VCaP (cell line): ENCODE measurements around the gene HDAC5.

Experiments
- H3K27ac ChIP-seq: fragments of 450-650 bp; 2 replicates; pipeline ENCODE4 v1.5.1; 2017
- TF ChIP-seq, protein P1 (sequence below): fragments of 450-650 bp; conservative IDR thresholded peaks from 2 replicates; pipeline ENCODE4 v1.5.1; 2017; ENCODE audit warnings: mild to moderate bottlenecking, moderate library complexity

HDAC5 gene

DNA sequence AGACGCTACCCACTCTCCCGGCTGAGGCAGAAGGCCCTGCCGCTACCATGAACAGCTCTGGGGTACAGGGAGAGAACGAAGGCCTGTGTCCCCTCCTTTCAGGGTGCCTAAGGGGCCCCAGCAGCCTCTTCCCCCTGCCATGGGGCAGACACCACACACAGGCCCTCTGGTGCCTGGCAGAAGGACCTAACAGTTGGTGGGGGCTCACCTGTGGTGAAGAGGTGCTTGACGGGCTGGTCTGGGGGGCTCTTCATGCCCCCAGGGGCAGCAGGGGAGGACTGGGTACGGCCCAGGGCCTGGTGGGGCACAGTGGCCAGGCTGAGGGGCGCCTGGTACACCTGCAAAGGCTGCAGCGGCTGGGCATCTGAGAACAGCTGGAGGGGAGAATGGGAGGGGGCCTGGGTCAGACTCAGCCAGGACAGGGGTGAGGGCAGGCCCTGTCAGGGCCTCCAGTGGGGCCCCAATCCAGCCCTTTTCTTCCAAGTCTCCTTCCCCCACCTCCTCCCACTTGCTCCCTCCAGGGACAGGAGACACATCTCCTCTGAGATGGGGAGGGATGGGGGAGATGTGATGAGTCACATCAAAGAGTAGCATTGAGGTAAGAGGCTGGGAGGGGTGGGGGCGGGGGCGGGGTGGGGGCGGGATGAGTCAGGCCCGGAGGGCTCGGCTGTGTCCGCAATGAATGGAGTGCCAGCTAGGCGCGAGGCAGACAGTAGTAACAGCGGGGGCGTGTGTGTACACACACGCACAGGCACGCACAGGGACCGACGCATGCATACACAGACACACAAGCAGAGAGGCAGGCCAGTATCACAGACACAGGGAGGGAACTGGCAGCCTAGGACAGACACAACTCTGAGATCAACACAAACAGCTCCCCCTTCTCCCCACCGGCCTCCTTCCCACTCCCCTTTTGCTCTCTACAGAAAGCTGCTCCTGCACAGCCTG, 36.8 kb downstream of the HDAC5 start:
- TF ChIP-seq, protein P1, sequence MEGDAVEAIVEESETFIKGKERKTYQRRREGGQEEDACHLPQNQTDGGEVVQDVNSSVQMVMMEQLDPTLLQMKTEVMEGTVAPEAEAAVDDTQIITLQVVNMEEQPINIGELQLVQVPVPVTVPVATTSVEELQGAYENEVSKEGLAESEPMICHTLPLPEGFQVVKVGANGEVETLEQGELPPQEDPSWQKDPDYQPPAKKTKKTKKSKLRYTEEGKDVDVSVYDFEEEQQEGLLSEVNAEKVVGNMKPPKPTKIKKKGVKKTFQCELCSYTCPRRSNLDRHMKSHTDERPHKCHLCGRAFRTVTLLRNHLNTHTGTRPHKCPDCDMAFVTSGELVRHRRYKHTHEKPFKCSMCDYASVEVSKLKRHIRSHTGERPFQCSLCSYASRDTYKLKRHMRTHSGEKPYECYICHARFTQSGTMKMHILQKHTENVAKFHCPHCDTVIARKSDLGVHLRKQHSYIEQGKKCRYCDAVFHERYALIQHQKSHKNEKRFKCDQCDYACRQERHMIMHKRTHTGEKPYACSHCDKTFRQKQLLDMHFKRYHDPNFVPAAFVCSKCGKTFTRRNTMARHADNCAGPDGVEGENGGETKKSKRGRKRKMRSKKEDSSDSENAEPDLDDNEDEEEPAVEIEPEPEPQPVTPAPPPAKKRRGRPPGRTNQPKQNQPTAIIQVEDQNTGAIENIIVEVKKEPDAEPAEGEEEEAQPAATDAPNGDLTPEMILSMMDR: no peak
- H3K27ac ChIP-seq: no peak overlapping the region

DNA sequence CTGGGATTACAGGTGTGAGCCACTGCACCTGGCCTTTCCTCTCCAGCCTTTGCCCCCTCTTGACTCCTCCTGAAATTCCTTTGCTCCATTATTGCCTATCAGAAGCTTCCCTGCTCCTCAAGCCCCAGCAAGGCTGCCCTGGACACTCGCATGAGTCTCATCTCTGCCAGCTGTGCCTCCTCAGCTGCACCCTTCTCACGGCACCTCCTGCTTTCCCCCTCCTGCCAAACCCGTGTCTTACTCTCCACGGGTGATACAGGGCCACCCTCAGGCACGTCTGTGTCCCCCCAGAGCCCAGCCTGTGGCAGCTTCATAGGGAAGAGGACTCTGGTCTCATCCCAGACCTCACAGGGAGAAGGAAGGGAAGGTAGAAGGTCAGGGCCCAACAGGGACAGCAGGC, 37.5 kb downstream of the HDAC5 start:
- TF ChIP-seq, protein P1: no peak
- no peak overlapping the region for H3K27ac ChIP-seq

DNA sequence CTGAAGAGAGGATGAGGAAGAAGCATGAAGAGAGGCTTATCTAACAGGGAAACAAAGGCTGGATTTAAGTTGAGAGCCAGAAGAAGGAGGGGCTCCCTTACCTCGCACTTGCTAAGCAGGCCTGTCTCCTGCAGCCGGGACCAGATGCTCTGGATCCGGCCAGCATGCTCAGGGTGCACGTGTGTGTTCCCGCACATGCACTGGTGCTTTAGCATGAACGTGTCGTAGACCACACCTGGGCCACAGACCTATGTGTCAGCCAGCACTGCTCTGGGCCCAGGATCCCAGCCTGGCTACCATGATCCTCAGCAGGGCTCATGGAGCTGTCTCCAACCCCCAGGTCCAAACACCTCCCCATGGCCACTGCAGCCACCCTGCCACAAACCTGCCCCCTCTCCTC, 38.5 kb downstream of the HDAC5 start:
- TF ChIP-seq, protein P1: no peak
- 0 out of 2 replicates have a peak overlapping the region, but pooled peaks have one; percentile 5 for H3K27ac ChIP-seq

DNA sequence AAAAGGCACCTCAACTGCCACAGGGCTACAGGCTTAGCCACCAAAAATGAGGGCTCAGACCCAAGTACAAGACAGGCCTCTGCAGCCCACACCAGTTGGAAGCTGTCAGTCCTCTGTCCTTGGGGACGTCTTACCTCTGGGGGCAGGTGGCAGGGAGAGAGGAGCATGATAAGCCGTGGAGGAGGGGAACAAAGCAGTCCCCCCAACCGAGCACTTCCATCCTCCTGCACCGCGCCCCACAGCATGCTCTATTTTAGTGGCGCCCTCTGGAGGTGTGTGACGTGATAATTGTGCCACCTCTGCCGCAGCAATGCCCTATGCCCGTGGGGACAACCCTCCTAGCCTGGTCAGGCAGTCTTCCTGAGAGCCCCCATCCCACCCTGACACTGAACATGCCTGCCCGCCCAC, 39.3 kb downstream of the HDAC5 start:
- TF ChIP-seq, protein P1: no peak
- H3K27ac ChIP-seq: no peak overlapping the region

DNA sequence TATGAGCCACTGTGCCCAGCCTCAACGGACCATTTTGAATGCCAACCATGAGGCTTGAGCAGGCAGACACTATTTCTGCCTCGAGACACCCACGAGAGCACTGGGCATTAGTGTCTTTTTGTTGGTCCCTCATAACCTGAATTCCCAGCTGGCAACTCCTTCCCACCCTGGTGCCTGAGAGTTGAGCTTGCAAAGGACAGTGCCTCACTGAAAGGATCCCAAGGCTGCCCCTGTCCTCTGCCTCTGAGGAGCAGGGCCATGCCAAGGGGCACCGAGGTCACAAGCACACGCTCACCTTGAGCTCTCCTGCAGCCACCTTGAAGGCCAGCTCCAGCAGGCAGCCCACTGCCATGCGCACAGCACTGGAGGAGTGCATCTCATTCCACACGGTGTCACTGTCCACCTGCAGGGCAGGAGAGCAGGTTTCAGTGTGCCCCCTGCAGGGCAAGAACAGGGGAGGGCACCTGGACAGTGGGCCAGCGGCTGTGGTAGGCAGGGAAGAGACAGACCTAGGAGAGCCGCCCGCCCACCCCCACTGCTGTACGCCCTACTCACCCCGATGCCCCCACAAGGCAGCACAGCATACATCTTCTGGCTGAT, 40.1 kb downstream of the HDAC5 start:
- TF ChIP-seq, protein P1: peak; percentile 77
- H3K27ac ChIP-seq: no peak overlapping the region

DNA sequence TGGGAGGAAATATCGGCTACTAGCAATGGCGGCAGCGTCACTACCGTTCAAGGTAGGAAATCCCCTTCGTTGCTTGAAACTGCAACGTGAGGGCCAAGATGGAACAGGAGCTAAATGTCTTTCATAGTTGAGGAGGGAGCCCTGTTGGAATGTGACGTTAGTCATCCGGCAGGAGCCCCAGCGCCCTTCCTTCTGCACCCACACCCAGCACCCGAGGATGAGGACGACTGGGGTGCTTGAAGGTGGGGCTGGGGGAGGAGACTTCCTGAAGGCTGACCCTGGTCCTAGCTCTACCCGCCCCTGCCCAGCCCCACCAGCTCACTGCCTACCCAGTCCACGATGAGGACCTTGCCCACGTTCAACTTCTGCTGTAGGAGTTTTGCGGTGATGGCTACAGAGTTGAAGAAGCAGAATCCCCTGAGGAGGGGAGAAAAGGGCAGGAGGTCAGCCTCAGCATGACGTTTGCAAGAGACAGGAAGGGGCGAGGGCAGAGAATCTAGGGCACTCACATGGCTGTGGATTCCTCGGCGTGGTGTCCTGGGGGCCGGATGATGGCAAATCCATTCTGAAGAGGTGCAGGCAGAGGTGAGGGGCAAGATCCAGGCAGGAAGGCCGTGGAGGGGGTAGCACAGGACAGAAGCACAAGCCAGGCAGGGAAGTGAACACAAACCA, 41.0 kb downstream of the HDAC5 start:
- no peak overlapping the region for H3K27ac ChIP-seq
- TF ChIP-seq, protein P1: no peak

DNA sequence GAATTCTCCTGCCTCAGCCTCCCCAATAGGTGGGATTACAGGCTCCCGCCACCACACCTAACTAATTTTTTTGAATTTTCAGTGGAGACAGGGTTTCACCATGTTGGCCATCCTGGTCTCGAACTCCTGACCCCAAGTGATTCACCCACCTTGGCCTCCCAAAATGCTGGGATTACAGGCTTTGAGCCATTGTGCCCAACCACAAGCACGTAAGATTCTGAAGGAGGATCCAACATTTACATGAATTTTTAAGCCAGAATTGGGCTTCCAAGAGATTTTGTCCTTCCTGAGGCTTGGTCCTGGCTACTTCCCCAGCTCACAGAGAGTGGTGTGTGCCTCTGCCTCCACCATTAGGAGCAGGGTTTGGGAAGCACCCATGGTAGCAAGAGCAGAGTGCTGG, 41.8 kb downstream of the HDAC5 start:
- TF ChIP-seq, protein P1: no peak
- no peak overlapping the region for H3K27ac ChIP-seq
